Psoas muscle (tissue), 8 donors: Measurements from ENCODE around the gene XRCC1. TPM values are rescaled to one million over a fixed set of nuclear protein-coding genes. Genes with fewer than 3 reads are reported as not detected.
A peak's percentile ranks its signal among the peaks of the same experiment; 100 is the strongest.

Source experiments
- ATAC-seq, 4 donors: fragments of 200-7000 bp; cut with Tn5 transposase; one replicate each; pipeline ENCODE4 v1.9.1; 2020; ENCODE audit warnings: moderate library complexity in 3 of 4, mild to moderate bottlenecking in 2 of 4
- DNase-seq, 2 donors: peaks; one replicate each; pipeline ENCODE4 v3.0.0-alpha.2; 2020
- H3K27ac ChIP-seq: fragments of 200-600 bp; one replicate; pipeline ENCODE4 v1.8.0; 2022
- H3K27me3 ChIP-seq, 3 donors: fragments of 200-600 bp in 1 of 3; one replicate each; pipeline versions ENCODE4 v1.6.1 to v1.8.0; 2013 to 2022; ENCODE audit warnings: low read length in 2 of 3, mild to moderate bottlenecking in 2 of 3, moderate library complexity in 1 of 3; ENCODE audit not compliant: insufficient read depth in 3 of 3
- H3K36me3 ChIP-seq, 2 donors: fragments of 200-600 bp in 1 of 2; one replicate each; pipeline versions ENCODE4 v1.6.1 to v1.8.0; 2013 to 2022; ENCODE audit warnings: low read depth in 1 of 2, mild to moderate bottlenecking in 1 of 2, moderate library complexity in 1 of 2; ENCODE audit not compliant: insufficient read depth in 1 of 2
- H3K4me1 ChIP-seq: fragments of 200-600 bp; one replicate; pipeline ENCODE4 v1.8.0; 2022
- H3K4me3 ChIP-seq: fragments of 200-600 bp; one replicate; pipeline ENCODE4 v1.8.0; 2022; ENCODE audit warnings: mild to moderate bottlenecking
- H3K9me3 ChIP-seq: fragments of 200-600 bp; one replicate; pipeline ENCODE4 v1.8.0; 2022
- CTCF ChIP-seq: fragments of 200-600 bp; IDR thresholded peaks from one replicate; pipeline ENCODE4 v1.8.0; 2022; ENCODE audit warnings: antibody characterized with exemption
- WGBS, 3 donors: extraction: QIAGEN DNeasy Blood & Tissue Kit; methylation state at CpG; one replicate each; pipeline versions ENCODE4 v1.1.6 to v1.1.7; 2013; 5-methylcytosine and 5-hydroxymethylcytosine counted together
- intact Hi-C, 2 donors: fragments of 100-400 bp; cut with DNase I; formaldehyde crosslinking; loops; one replicate each; pipeline versions ENCODE4 v1.11.0 to v1.14.2; 2022
- polyA plus RNA-seq, 3 donors: library from polyadenylated mRNA; stranded (reverse); fragments of 200-250 nt; gene quantifications; one replicate each; pipeline ENCODE4 v1.2.3, GENCODE V29; 2013
- total RNA-seq, 4 donors: library from RNA; stranded (reverse); fragmentation: NEBNext Ultra II Directional in 2 of 4; extraction: Animal tissue kit (Norgen Biotek cat#: 25700) in 2 of 4; gene quantifications; one replicate each; pipeline versions ENCODE4 v1.2.1 to v1.2.4, GENCODE V29; 2021 to 2023
- donor health status: healthy with polysubstance abuse.
- donor health status: DM: no; HTN: no; CAD: no; lungs with moderate emphysema.
- donor health status: Bipolar disorder and iron deficiency.
- donor health status: healthy.
- donor health status: DM: yes; HTN: yes; CAD: no.
- donor health status: DM: no; HTN: no; CAD: no.
- donor health status: DM: no; HTN: no; CAD: no.
- donor health status: DM: yes; HTN: yes; CAD: no.

Gene XRCC1
- total and polyA plus RNA-seq, 7 donors: 12.7 to 22.1 (median 14.1) TPM

- Histone ChIP-seq H3K36me3 (no peaks in the 10 kb centered on the region), H3K4me3 (no peak overlapping the region), H3K9me3 (no peaks in the 10 kb centered on the region), H3K4me1 (peaks cover 3% of the 10 kb centered on the region), H3K27me3 (no peaks in the 10 kb centered on the region), H3K27ac (no peak overlapping the region)
- 49 to 84% (median 59%) methylated on average over 4 of the region's 4 CpGs for WGBS, 3 donors
- intact Hi-C loops: no loop called here
- TF ChIP-seq CTCF: no peak
- ATAC-seq (no peak), DNase-seq (no peak)
Observed at GRCh38 chr19:43622070-43622469, 46.7 kb upstream of the XRCC1 start.

- DNase-seq (no peak), ATAC-seq (peak in 1 of 4 donors; percentile 6)
- Histone ChIP-seq H3K9me3 (no peaks in the 10 kb centered on the region), H3K36me3 (no peaks in the 10 kb centered on the region), H3K4me3 (peak overlapping the region; percentile 76), H3K27ac (peak overlapping the region; percentile 95), H3K27me3 (no peaks in the 10 kb centered on the region), H3K4me1 (peaks cover 3% of the 10 kb centered on the region)
- 37 to 41% (median 38%) methylated on average over 23 of the region's 23 CpGs for WGBS, 3 donors
- TF ChIP-seq CTCF: no peak
- intact Hi-C loops: no loop called here
Observed at GRCh38 chr19:43620061-43621001, 45.0 kb upstream of the XRCC1 start.

GRCh38 chr19:43619262-43620060 is 44.1 kb upstream of the XRCC1 start, which contains the start of gene ZNF428:
ZNF428 (minus strand) TSS chr19:43619629; CDS start chr19:43614304, 5,325 bp downstream.
- WGBS, 3 donors: 0 to 1% (median 1%) methylated on average over 50 to 81 of the region's 81 CpGs
- intact Hi-C loops: no loop called here
- no peak for TF ChIP-seq CTCF

GRCh38 chr19:43618921-43619261 is 43.6 kb upstream of the XRCC1 start:
- H3K36me3 ChIP-seq: peaks cover 0 to 4% of the 10 kb centered on the region in 2 donors
- WGBS, 3 donors: 0 to 2% (median 0%) methylated on average over 14 of the region's 14 CpGs
- H3K27me3 ChIP-seq: no peaks in the 10 kb centered on the region
- TF ChIP-seq CTCF: no peak
- no peaks in the 10 kb centered on the region for H3K4me1 ChIP-seq
- H3K9me3 ChIP-seq: no peaks in the 10 kb centered on the region
- H3K27ac ChIP-seq: peak overlapping the region; percentile 95
- intact Hi-C loops: no loop called here
- H3K4me3 ChIP-seq: peak overlapping the region; percentile 76
- ATAC-seq (peak; percentile 9 to 48 (median 44)), DNase-seq (no peak)

More at GRCh38 chr19:43619262-43620060, 44.1 kb upstream of the XRCC1 start, which contains the start of gene ZNF428:
- peak within 1 kb of the TSS; percentile 95 for H3K27ac ChIP-seq
- H3K4me1 ChIP-seq: no peaks in the 10 kb centered on the region
- peak; percentile 89 to 94 for DNase-seq
- H3K36me3 ChIP-seq: no peaks in the 10 kb centered on the region
- no peaks in the 10 kb centered on the region for H3K27me3 ChIP-seq
- no peaks in the 10 kb centered on the region for H3K9me3 ChIP-seq
- peak; percentile 93 to 96 (median 94) for ATAC-seq
- H3K4me3 ChIP-seq: peak within 1 kb of the TSS; percentile 76
